ENCODE results near the gene TIMP4.

Gene TIMP4

GRCh38 chr3:12147049-12147780, 11.5 kb downstream of the TIMP4 start:
- DNase-seq (ENCODE audit: low read depth in 2 of 2): no peak

- DNase-seq (ENCODE audit: low read depth in 2 of 2): no peak
Measured at GRCh38 chr3:12143949-12144504, 14.7 kb downstream of the TIMP4 start.

GRCh38 chr3:12142476-12142875, 16.2 kb downstream of the TIMP4 start:
- no peak for DNase-seq (ENCODE audit: low read depth in 2 of 2)

- no peak for DNase-seq (ENCODE audit: low read depth in 2 of 2)
Measured at GRCh38 chr3:12141350-12141749, 17.4 kb downstream of the TIMP4 start.

- no peak for DNase-seq (ENCODE audit: low read depth in 2 of 2)
Measured at GRCh38 chr3:12139111-12139511, 19.6 kb downstream of the TIMP4 start.

- DNase-seq (ENCODE audit: low read depth in 2 of 2): no peak
Measured at GRCh38 chr3:12138044-12138443, 20.7 kb downstream of the TIMP4 start.

GRCh38 chr3:12136371-12136770, 22.3 kb downstream of the TIMP4 start:
- DNase-seq (ENCODE audit: low read depth in 2 of 2): no peak

GRCh38 chr3:12135029-12135657, 23.6 kb downstream of the TIMP4 start:
- DNase-seq (ENCODE audit: low read depth in 2 of 2): peak; percentile 31 to 39

GRCh38 chr3:12132881-12133280, 25.8 kb downstream of the TIMP4 start:
- no peak for DNase-seq (ENCODE audit: low read depth in 2 of 2)

- no peak for DNase-seq (ENCODE audit: low read depth in 2 of 2)
Measured at GRCh38 chr3:12131351-12132090, 27.2 kb downstream of the TIMP4 start.

- no peak for DNase-seq (ENCODE audit: low read depth in 2 of 2)
Measured at GRCh38 chr3:12127391-12127790, 31.3 kb downstream of the TIMP4 start.

- DNase-seq (ENCODE audit: low read depth in 2 of 2): no peak
Measured at GRCh38 chr3:12125772-12126171, 32.9 kb downstream of the TIMP4 start.

- DNase-seq (ENCODE audit: low read depth in 2 of 2): no peak
Measured at GRCh38 chr3:12121466-12121865, 37.2 kb downstream of the TIMP4 start.

- DNase-seq (ENCODE audit: low read depth in 2 of 2): no peak
Measured at GRCh38 chr3:12120374-12121140, 38.2 kb downstream of the TIMP4 start.

GRCh38 chr3:12117473-12117872, 41.2 kb downstream of the TIMP4 start:
- DNase-seq (ENCODE audit: low read depth in 2 of 2): no peak

GRCh38 chr3:12116870-12117269, 41.8 kb downstream of the TIMP4 start:
- DNase-seq (ENCODE audit: low read depth in 2 of 2): no peak

- no peak for DNase-seq (ENCODE audit: low read depth in 2 of 2)
Measured at GRCh38 chr3:12115849-12116248, 42.9 kb downstream of the TIMP4 start.

GRCh38 chr3:12115104-12115503, 43.6 kb downstream of the TIMP4 start:
- DNase-seq (ENCODE audit: low read depth in 2 of 2): no peak

GRCh38 chr3:12114251-12114650, 44.5 kb downstream of the TIMP4 start:
- no peak for DNase-seq (ENCODE audit: low read depth in 2 of 2)

GRCh38 chr3:12107071-12107713, 51.5 kb downstream of the TIMP4 start:
- no peak for DNase-seq (ENCODE audit: low read depth in 2 of 2)
